RPMI8226 (cell line): ENCODE results near the gene APBA3.
A peak's percentile ranks its signal among the peaks of the same experiment; 100 is the strongest.
"Not testable (repeated sequence)": the region's sequence is repeated elsewhere in the genome, so short reads cannot be mapped to it uniquely, and the experiment has no call there.

Experiments
- DNase-seq: peaks from one replicate; pipeline ENCODE4 v3.0.0-alpha.2; 2015

Gene APBA3

GRCh38 chr19:3770136-3770999 is 8.9 kb upstream of the APBA3 start:
- DNase-seq: no peak

- DNase-seq: no peak
Measured at GRCh38 chr19:3769494-3769893, 8.0 kb upstream of the APBA3 start.

GRCh38 chr19:3768748-3769099 is 7.2 kb upstream of the APBA3 start:
- DNase-seq: no peak

- no peak for DNase-seq
Measured at GRCh38 chr19:3768015-3768747, 6.7 kb upstream of the APBA3 start.

GRCh38 chr19:3767050-3767449 is 5.6 kb upstream of the APBA3 start:
- no peak for DNase-seq

GRCh38 chr19:3766520-3766919 is 5.0 kb upstream of the APBA3 start:
- no peak for DNase-seq

GRCh38 chr19:3765757-3766156 is 4.3 kb upstream of the APBA3 start:
- DNase-seq: not testable (repeated sequence)

GRCh38 chr19:3765121-3765520 is 3.6 kb upstream of the APBA3 start:
- DNase-seq: no peak

GRCh38 chr19:3762501-3763459 is 1.3 kb upstream of the APBA3 start, which contains the start of gene MRPL54:
Gene MRPL54 (plus strand): TSS chr19:3762682. CDS start chr19:3762701, 19 bp downstream.
- peak; percentile 99 for DNase-seq

GRCh38 chr19:3762130-3762473 is 610 bp upstream of the APBA3 start:
- no peak for DNase-seq

GRCh38 chr19:3760871-3761361 is 576 bp downstream of the APBA3 start:
- DNase-seq: no peak

GRCh38 chr19:3759482-3760254 is 1.8 kb downstream of the APBA3 start:
- DNase-seq: no peak

GRCh38 chr19:3758297-3758696 is 3.2 kb downstream of the APBA3 start:
- not testable (repeated sequence) for DNase-seq

- DNase-seq: not testable (repeated sequence)
Measured at GRCh38 chr19:3757705-3758104, 3.8 kb downstream of the APBA3 start.

- DNase-seq: no peak
Measured at GRCh38 chr19:3753631-3754410, 7.7 kb downstream of the APBA3 start.

GRCh38 chr19:3752492-3752891 is 9.0 kb downstream of the APBA3 start:
- DNase-seq: no peak

- no peak for DNase-seq
Measured at GRCh38 chr19:3751236-3751635, 10.3 kb downstream of the APBA3 start.

GRCh38 chr19:3750211-3750610 is 11.3 kb downstream of the APBA3 start:
- no peak for DNase-seq

GRCh38 chr19:3748965-3749364 is 12.5 kb downstream of the APBA3 start:
- DNase-seq: peak; percentile 63

- DNase-seq: no peak
Measured at GRCh38 chr19:3746371-3747056, 15.0 kb downstream of the APBA3 start.
